ENCODE results near the gene CARD9.

DNA sequence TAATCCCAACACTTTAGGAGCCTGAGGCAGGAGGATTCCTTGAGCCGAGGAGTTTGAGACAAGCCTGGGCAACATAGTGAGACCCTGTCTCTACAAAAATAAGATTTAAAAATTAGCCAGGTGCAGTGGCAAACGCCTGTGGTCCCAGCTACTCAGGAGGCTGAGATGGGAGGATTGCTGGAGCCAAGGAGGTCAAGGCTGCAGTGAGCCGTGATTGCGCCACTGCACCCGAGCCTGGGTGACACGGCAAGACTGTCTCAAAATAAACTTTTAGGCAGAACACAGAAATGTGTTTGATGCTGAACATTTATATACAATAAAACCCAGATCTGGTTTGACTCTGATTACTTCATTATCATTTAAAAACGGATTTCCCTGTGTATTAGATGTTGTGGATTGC is 32.0 kb upstream of the CARD9 start:
- TF ChIP-seq RCOR1 (IDR thresholded peaks at IDR 0.05; ENCODE audit: low read length): no peak
- TF ChIP-seq, protein P1, sequence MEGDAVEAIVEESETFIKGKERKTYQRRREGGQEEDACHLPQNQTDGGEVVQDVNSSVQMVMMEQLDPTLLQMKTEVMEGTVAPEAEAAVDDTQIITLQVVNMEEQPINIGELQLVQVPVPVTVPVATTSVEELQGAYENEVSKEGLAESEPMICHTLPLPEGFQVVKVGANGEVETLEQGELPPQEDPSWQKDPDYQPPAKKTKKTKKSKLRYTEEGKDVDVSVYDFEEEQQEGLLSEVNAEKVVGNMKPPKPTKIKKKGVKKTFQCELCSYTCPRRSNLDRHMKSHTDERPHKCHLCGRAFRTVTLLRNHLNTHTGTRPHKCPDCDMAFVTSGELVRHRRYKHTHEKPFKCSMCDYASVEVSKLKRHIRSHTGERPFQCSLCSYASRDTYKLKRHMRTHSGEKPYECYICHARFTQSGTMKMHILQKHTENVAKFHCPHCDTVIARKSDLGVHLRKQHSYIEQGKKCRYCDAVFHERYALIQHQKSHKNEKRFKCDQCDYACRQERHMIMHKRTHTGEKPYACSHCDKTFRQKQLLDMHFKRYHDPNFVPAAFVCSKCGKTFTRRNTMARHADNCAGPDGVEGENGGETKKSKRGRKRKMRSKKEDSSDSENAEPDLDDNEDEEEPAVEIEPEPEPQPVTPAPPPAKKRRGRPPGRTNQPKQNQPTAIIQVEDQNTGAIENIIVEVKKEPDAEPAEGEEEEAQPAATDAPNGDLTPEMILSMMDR (IDR thresholded peaks at IDR 0.05): no peak
- TF ChIP-seq EP300 (IDR thresholded peaks at IDR 0.05; ENCODE audit: borderline replicate concordance in 1 of 2, low read depth in 1 of 2, low read length in 1 of 2): no peak

All from SK-N-SH (cell line).